ENCODE data around the gene OTOP2.

Gene OTOP2, protein sequence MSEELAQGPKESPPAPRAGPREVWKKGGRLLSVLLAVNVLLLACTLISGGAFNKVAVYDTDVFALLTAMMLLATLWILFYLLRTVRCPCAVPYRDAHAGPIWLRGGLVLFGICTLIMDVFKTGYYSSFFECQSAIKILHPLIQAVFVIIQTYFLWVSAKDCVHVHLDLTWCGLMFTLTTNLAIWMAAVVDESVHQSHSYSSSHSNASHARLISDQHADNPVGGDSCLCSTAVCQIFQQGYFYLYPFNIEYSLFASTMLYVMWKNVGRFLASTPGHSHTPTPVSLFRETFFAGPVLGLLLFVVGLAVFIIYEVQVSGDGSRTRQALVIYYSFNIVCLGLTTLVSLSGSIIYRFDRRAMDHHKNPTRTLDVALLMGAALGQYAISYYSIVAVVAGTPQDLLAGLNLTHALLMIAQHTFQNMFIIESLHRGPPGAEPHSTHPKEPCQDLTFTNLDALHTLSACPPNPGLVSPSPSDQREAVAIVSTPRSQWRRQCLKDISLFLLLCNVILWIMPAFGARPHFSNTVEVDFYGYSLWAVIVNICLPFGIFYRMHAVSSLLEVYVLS

DNA sequence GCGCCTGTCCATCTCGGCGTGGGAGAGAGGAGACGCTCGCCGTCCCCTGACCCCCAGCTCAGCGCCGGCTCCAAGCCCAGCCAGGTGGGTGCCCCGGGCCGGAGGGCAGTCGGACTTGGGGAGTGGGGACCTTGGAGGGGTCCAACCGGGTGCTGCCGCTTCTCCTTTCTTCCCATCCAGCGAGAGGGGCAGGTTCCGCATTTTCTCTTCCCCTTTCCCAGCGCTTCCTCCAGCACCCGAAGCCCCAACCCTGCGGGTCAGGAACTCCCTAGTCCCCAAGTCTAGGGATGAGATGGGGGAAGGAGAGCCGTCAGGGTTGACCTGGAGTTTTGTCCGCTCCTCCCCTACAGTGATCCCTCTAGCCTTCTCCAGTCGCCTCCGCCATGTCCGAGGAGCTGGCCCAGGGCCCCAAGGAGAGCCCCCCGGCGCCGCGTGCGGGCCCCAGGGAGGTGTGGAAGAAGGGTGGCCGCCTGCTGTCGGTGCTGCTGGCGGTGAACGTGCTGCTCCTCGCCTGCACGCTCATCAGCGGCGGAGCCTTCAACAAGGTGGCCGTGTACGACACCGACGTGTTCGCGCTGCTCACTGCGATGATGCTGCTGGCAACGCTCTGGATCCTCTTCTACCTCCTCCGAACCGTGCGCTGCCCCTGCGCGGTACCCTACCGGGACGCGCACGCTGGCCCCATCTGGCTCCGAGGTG is at the start of gene OTOP2:
Gene OTOP2, plus strand, starts transcription at position 24 of the 699 bp plus-strand sequence. Its CDS starts 360 bp downstream, at position 384.
- no peak for DNase-seq

DNA sequence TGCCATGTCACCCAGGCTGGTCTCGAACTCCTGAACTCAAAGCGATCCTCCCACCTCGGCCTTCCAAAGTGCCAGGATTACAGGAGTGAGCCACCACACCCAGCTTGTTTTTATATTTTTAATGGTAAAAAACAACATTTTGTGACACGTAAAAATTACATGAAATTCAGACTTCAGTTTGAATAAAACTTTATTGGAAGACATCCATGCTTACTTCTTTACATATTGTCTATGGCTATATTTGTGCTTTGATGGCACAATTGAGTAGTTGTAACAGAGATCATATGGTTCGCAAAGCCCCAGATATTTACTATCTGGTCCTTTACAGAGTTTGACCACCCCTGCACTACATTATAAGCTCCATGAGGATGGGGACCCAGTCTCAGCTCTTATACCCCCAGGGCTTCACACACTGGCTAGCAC is 49.4 kb upstream of the OTOP2 start:
- DNase-seq: no peak

DNA sequence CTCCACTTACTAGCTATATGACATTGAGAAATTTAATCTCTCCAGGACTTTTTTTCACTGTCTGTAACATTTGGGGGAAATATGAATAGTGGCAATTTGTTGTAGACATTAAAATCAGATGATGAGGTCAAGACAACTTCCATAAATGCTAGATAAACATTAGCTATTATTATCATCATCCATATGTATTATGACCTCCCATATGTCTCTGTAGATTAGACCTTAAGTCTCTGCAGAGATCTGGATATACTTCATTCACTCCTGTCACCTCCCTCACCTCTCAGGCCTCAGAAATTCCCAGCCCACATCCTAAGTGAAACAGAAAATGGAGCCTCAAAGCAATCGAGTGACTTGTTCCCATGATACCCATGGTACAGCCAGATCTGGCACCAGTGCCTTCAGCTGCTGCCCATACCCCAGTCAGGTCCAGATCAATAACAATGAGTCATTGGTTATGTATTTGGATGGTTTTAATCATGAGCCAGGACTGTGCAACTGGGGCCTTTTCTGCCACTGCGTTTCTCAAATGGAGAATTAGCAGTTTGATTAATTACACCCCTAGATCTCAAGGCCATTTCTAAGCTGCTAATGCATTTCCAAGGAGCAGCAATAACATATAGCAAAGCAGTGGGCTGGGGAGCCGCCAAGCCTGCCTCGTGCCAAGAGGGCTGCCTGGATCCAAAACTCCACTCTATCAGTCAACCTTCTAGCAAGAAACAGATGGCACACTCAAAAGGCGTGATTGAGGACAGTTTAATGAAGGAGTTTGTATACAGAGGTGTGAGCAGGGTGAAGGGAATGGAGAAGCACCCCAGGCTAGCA is 48.7 kb upstream of the OTOP2 start:
- no peak for DNase-seq

DNA sequence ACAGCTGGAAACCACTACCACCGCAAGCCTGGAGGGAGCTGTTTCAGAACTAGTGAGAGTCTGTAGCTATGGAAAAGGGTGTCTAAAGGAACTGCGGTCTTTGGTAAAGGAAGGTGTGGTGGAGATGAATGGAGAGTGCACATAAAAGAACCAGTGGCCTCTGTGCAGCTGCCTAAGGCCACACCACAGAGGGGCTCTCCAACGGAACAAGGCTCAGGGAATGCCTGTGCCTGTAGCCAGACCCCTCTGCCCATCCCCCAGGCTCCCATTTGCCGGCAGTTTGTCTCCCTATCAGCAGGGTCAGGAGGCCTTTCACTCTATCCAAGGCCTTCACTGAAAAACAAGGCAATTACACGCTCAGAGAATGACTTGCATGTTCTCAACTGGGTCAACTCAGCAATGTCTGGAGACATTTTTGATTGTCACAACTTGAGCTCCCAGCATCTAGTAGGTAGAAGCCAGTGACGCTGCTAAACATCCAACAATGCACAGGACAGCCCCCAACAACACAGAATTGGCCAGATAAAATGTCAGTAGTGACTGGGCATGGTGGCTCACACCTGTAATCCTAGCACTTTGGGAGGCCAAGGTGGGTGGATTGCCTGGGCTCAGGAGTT is 48.0 kb upstream of the OTOP2 start:
- no peak for DNase-seq

DNA sequence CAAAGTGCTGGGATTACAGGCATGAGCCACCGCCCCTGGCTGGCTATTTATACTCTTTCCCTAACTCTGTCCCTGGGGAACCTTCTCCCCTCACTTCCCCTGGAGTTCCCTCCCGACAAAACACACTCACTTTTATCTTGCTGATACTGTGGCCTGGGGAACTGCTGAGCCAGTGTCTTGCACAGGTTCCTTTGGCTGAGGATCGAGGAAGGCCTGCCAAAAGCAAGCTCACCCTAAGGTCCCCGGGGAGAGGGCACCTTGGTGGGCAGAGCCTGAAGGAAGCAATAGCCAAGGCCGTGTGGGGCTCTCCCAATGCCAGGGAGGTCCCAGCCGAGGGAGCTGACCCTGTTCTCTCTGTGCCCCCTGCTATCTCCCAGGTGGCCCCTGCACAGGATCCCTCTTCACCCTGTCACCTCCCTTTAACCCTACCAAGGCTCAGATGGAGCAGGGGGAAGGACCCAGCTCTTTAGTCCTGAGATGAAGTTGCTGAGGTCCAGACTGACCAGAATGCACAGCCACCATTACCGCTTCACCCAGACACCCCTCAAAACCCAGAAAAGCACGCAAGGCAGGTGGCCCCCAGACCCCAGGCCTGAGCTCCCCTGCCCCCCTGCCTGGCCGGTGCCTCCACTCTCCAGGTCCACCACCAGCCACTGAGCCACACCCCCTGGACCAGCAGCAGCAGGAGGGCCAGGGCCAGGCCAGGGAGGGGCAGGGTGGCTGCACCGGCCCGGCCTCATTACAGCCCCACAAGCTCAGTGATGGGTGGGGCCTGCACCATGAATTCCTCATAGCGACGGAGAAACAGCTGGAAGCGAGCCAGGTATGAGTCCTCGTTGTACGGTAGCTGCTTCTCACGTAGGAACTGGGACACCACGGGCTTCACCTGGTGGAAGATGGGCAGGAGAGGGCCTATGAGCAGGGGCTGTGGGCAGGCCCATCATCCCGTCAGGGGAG is 46.2 kb upstream of the OTOP2 start:
- no peak for DNase-seq

DNA sequence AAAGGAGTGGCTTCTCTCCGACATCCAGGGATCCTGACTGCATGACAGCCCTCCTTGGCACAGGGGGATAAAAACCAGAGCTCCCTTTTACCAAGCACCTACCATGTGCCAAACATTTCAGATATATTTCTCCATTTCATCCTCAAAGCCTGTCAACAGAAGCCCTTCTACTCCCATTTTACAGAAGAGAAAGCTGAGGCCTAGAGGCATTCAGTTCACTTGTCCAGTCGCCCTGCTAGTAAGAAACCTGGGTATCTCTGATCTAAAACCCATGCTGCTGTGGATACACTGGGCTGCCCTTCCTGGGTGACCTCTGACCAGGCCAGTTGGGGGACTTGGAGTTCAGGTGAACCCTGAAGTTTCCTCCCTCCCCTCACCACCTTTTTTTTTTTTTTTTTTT is 45.4 kb upstream of the OTOP2 start:
- DNase-seq: no peak

DNA sequence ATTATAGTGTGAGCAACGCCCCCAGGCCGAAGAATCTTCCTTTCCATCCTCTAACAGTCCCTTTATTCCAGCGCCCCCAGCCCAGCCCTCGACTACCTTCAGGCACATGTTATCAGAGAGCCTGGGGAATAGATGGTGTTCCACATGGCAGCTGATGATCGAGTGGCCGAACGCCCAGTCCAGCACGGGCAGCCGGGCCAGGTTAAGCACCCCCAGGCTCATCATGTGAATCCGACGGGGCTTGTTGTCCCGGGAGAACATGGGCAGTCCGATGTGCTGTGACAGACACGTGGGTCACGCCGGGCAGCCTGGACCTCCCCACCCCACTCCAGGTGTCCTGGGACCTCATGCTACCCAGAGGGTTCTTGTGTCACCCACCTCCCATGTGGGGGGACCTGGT is 44.8 kb upstream of the OTOP2 start:
- DNase-seq: no peak

DNA sequence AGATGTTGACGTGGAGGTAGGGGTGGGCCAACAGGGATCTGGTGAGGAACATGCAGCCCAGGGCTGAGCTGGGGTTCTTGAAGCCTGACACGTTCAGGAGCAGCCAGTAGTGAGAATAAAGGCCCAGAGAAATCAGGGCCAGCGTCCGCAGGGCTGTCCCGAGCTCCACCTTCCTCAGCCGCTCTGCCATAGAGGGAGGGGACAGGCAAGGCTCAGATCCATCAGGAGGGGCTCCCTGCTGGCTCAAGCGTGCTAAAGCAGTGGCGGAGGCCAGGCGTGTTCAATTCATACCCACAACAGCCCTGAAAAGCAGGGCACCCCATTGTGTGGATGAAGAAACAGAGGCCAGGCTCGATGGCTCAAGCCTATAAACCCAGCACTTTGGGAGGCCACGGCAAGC is 43.0 kb upstream of the OTOP2 start:
- DNase-seq: no peak

DNA sequence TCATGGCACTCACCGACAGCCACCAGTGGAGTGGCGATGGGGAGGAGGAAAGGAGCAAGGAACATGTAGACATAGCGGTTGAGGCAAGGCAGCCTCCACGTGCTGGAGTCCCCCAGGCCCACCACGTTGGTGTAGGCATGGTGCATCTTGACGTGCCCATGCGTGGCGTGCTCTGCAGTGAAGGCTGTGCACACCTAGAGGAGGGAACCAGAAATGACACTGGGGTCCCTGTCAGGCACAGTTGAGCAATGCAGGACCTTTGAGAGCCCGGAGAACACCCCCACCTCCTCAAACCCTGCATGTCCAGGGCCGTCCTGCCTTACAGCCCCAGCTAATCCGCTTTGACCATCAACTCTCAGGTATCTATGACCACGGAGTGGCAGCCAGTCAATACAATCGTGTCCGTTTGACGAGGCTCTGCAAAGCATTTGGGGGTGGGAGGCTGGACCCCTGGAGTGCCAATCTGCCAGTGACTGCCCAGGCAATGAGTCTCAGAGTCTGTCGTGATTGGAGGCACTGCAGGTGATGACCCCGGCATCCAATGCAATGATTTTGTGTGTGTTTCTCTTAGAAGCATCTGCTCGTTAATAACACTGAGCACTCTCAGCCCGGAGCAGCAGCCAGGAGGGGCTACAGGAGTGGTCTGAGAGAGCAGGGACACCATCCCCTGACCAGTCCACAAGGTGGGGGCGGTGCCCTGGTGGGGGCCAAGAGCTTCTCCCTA is 41.4 kb upstream of the OTOP2 start:
- no peak for DNase-seq

DNA sequence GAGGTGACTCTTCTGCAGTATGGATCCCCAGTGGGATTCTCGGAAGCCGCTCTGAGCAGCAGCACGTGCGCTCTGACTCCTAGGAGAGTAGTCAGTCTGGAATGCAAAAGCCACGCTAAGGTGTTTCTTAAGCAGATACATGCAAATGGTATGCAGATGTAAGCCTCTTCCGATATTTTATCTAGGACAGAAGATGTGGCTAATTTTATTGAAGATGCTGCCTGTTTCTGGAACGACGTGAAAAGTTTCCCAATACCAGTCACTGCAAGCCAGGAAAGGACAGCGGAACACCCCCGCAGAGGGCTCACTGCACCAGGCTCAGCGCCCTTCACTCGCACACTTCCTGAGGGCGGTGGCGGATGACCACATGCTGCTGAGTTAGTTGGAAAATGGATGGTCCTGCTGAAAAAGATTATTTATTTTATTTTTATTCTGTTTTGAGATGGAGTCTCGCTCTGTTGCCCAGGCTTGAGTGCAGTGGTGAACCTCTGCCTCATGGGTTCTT is 40.8 kb upstream of the OTOP2 start:
- DNase-seq: peak; percentile 9

DNA sequence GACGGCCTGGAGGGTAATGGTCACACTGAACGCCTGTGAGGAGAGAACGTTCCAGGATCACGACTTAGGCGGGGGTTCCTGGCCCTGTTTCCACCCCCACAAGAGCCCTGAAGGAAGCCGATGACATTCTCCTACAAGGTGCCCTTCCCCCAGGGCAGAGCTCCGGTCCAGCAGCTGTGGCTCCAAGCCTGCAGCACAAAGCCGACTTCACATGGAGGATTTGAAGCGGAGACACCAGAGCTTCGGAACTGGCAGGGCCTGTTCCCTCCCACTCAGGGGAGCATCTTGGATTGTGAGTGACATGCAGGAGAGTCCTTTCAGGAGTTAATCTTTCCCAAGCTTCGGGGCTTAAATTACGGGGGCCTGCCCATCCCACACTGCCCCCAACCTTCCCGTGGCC is 35.6 kb upstream of the OTOP2 start:
- no peak for DNase-seq

DNA sequence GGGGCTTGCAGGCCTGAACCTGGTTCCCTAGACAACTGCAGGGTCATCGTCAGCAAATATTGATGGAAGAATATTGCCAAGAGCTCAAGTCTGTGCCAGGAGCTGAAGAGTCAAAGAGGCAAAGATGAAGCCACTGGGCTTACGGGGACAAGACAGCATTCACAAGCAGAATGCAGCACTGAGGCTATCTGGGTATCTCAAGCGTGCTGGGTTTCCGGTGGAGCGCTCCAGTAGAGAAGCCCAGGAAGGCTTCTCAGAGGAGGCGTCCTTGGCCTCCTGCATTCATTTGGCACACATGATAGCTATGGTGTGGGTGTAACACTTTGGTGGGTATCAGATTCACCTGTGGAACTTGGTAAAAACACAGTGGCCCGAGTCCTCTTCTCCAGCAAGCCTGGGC is 33.5 kb upstream of the OTOP2 start:
- no peak for DNase-seq

DNA sequence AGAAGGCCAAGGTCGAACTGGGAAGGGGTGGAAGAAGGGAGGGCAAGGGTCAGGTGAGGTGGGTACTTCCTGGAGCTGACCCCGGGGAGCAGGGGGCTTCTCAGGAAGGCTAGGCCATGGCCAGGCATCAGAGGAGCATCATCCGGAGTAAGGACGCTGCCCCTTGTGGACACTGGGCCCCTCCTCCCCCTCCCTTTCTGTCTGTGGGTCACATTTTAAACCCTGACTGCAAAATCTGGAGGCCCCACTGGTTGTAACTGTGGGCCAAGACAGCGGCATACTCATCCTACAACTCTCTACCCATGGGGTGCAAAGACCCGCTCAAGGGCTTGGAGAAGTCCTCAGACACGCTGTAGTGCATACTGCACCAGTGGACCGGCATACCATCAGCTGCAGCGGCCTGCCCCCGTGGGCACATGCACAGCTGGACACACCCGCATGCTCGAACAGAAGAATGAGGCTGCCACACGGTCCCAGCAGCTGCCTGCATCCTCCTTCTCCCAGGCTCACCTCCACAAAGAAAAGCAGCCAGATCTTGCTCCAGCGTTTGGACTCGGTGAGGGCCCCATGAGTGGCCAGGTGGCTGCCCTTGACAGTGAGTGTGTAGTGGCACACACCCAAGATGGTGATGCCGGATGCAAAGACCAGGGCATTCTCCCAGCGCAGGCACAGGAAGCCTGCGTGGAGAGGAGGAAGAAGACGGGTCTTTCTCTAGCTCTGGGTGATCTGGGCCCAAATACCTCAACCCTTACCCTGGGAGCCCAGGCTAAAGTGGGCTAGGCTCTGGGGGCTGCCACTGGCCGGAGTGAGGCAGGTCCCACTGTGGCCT is 31.8 kb upstream of the OTOP2 start:
- no peak for DNase-seq

DNA sequence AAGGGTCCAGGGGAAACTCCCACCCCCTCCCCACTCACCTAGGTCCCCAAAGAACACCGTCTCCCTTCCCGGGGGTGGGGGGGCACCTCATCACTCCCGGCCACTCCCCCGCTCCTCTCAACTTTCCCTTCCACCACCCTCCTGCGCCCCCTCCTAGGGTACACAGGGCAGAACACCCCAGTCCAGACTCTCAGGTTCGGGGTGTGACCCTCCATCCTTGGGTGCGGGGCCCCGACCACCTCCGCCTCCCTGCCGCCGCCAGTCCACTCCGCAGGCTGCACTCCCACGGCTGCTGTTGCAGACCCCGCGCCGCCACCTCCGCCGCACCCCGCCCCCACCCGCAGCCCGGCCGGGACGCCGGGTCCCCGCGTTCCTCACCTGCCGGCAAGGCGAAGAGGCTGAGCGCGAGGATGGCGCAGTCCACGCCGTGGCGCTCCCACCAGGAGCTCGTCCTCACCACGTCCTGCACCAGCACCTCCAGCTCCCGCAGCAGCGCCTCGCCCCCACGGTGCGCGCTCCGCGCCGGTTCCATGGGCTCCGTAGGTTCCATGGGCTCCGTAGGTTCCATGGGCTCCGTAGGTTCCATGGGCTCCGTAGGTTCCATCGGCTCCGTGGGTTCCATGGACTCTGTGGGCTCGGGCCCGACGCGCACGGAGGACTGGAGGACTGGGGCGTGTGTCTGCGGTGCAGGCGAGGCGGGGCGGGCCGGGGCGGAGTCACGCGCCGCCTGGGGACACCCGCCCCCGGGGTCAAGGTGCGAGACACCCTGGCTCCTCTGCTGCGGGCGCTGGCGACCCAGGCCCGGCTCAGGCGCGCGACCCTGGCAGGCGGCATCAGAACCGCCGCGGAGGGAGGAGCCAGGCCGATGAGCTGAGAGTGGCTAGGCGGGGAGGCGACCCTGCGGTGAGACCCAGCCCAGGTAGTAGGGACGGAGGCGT is 30.8 kb upstream of the OTOP2 start, which contains the start of gene FADS6:
Gene FADS6, minus strand, starts transcription at position 660 of the 938 bp plus-strand sequence. Its CDS starts 38 bp downstream, at position 622.
- no peak for DNase-seq

DNA sequence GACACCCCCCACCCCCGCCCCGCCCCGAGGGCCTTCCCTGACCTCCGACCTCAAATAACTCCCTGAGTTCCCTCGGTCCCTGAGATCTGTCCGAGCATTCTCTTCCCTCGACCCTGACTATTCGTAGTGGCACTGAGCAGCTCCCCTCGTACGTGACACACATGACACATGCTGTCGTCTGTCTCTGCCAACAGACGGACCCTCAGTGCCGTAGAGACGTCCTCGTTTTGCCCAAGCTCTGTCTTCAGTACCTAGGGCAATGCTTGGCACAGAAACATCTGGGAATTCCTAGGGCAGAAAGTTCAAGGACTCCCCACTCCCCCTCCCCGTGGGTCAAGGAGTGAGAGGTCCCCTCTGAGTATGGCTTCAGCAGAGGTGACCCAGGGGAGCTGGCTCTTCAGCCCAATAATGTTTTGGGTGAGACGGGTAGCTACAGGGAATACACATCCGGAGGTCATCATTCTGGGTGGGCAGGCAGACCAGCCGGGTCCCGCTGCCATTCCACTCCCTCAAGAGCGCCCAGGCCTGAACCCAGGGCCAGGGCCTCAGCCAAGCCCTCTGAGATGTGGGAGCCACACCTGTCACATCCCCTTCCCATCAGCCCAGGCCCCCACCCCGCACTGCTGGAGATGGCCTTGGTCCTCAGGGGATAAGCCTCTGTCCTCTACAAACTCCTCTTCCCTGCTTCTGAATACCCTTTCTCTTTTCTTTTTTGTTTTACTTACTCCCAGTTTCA is 30.0 kb upstream of the OTOP2 start:
- no peak for DNase-seq

DNA sequence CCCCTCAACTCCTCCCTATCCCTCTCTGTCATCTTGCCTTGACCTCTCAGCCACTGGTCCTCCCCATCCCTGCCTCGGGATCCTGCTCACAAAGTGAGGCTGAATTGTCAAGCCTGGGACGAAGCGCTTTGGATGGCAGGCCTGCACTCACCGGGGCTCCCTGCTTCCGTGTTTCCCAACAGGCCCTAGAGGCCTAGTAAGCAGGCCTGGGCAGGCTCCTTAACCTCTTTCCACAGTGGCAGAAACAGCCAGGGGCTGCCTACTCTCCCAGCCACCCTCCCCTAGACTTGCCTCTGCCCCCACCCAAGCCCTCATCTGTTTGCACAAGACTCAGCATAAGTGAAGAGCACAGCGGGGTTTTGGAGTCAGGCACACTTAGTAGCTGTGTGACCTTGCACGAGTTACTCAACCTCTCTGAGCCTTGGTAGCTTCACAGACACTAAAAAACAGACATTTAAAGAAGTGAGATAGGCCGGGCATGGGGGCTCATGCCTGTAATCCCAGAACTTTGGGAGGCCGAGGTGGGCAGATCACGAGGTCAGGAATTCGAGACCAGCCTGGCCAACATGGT is 25.6 kb upstream of the OTOP2 start:
- DNase-seq: no peak

DNA sequence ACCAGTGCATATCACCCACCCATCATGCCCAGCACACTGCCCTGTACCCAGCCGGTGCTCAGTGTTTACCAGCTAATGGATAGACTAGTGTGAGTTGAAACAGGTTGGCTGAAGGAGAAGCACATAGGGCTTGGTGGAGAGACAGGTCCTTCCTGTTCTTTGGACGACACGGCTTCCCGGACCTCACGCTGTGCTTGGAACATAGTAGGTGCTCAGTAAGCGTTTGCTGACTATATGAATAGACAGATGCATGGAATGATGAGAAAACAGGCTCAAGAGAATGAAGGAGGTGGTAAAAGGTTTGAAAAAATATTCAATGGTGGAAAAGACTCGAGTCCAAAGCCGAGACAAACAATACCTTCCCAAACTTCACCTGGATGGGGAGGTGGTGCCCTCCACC is 23.9 kb upstream of the OTOP2 start:
- DNase-seq: no peak
